Activated CD8-positive, alpha-beta memory T cell treated with anti-CD3 and anti-CD28 coated beads, Interleukin-2, amount 50 U/mL, for 24 hours (primary cell): ENCODE measurements around the gene CALR.
"Not testable (repeated sequence)": the region's sequence is repeated elsewhere in the genome, so short reads cannot be mapped to it uniquely, and the experiment has no call there.

Source experiments
- DNase-seq: peaks from one replicate; pipeline ENCODE4 v3.0.0-alpha.2; 2020; ENCODE audit errors: extremely low read depth

The CALR gene

DNA sequence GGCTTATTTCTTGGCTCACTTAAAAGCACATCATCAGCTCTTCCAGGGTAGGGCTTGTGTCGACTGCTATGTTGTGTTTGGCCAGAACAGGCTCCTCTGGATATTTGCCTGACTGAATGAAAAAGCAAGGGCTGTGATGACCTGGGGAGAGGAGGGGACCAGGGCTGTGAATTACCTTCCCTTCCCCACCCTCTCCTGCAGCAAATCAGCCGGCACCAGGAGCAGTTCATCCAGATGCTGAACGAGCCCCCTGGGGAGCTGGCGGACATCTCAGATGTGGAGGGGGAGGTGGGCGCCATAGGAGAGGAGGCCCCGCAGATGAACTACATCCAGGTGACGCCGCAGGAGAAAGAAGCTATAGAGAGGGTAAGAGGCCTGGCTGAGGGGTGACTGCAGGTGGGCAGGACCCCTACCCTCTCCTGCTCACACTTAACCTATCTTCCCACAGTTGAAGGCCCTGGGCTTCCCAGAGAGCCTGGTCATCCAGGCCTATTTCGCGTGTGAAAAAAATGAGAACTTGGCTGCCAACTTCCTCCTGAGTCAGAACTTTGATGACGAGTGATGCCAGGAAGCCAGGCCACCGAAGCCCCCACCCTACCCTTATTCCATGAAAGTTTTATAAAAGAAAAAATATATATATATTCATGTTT lies 14.2 kb downstream of the CALR start:
- DNase-seq = no peak

DNA sequence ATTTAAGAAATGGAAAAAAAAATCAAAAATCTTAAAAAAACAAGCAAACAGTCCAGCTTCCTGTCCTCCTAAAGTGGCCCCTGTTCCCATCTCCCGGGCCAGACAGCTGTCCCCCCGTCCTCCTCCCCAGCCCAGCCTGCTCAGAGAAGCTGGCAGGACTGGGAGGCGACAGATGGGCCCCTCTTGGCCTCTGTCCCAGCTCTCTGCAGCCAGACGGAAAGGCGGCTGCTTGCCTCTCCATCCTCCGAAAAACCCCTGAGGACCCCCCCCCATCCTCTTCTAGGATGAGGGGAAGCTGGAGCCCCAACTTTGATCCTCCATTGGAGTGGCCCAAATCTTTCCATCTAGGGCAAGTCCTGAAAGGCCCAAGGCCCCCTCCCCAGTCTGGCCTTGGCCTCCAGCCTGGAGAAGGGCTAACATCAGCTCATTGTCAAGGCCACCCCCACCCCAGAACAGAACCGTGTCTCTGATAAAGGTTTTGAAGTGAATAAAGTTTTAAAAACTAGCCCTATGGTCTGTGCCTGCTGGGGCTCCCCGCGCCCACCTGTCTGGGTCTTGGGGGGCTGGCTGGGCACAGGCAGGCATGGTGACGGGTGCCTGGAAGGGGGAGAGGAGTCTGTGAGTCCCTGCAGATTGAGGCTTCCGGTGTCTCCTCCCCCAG lies 14.9 kb downstream of the CALR start:
- DNase-seq = no peak

- DNase-seq = no peak
Observed at GRCh38 chr19:12953799-12954611, 15.6 kb downstream of the CALR start.

DNA sequence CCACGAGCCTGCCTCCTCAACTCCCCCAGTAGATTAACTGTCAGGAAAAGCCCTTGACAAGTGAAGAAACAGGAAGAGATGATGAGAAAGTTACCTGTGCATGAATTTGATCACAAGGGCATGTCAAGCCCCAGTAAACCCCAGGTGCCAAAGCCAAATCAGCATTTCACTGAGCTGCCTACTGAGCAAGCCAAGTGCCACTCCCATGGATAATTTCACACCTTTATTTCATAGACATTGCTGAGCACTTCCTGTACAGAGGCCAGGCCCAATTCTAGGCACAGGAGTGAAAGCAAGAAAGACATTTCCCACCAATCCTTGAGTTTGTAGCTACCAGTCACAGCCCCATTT lies 16.2 kb downstream of the CALR start:
- DNase-seq = no peak

DNA sequence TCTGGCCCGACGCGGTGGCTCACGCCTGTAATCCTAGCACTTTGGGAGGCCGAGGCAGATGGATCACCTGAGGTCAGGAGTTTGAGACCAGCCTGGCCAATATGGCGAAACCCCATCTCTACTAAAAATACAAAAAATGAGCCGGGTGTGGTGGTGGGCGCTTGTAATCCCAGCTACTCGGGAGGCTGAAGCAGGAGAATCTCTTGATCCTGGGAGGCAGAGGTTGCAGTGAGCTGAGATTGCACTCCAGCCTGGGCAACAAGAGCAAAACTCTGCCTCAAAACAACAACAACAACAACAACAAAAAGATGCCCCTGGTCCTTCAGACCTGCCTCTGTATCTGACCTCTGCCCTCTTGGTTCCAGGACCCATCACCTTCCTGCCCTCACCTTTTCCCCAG lies 17.2 kb downstream of the CALR start:
- DNase-seq = not testable (repeated sequence)

- no peak for DNase-seq
Observed at GRCh38 chr19:12955996-12956395, 17.6 kb downstream of the CALR start.

- no peak for DNase-seq
Observed at GRCh38 chr19:12956446-12957388, 18.3 kb downstream of the CALR start, which contains the start of gene GADD45GIP1. GADD45GIP1 (minus strand) TSS chr19:12957223; CDS start chr19:12957212, 11 bp downstream.

GRCh38 chr19:12957389-12957952 lies 19.1 kb downstream of the CALR start:
- DNase-seq = not testable (repeated sequence)

DNA sequence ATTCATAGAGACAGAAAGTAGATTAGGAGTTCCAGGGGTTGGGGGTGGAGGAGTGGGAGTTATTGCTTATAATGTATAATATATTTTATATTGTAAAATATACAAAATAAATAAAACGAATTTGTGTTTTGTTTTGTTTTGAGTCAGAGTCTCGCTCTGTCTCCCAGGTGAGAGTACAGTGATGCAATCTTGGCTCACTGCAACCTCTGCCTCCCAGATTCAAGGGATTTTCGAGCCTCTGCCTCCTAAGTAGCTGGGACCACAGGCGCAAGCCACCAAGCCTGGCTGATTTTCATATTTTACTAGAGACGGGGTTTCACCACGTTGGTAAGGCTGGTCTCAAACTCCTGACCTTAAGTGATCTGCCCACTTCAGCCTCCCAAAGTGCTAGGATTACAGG lies 21.1 kb downstream of the CALR start:
- no peak for DNase-seq

DNA sequence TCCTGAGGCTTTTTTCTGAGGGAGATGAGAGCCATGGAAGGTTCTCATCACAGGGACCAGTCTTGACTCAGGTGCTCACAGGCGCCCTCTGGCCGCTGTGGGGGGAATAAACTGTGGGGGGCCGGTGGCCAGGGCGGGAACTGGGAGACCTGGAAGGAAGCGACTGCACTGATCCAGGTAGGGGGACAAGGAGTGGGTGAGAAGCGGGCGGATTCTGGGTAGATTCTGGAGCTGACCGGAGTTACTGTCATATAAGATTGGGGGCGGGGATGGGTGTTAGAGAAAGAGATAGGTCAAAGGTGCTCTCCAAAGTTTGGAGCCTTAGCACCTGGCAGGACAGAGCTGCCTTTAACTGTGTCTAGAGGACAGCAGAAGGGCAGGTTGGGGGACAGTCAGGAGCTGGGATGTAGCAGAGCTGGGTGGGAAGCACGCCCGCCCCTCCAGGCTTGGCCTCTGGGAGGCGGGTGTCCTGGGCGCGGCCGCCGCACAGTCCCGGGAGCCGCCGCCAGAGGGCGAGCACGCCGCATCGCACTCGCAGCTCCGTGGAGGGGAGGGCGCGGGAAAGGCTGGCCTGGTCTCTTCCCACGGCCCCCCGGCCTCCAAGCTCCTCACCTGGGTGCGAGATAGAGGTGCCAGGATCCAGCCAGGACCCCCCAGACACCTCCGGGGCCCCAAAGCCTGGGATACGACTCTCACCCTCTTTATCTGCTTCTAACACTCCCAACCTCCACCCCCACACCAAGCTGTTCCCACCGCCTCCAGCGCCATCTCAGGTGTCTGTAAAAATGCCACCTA lies 26.8 kb downstream of the CALR start:
- no peak for DNase-seq

- no peak for DNase-seq
Observed at GRCh38 chr19:12965812-12966135, 27.4 kb downstream of the CALR start.

DNA sequence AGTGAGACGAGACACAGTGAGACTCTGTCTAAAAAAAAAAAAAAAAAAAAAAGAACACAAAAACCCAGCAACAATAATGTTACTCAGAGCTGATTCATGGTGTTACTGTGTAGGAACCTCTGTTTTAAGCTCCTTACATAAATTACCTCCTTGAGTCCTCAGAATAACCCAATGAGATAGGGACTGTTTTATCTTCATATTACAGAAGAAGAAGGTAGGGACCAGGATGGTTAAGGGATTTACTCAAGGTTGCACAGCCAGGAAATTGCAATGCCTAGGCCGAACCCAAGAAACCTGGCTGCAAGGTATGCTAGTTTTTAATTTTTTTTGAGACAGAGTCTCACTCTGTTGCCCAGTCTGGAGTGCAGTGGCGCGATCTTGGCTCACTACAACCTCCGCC lies 29.5 kb downstream of the CALR start:
- no peak for DNase-seq

GRCh38 chr19:12969292-12969988 lies 31.0 kb downstream of the CALR start, which contains the start of gene DAND5:
DAND5 (plus strand) TSS chr19:12969576; CDS start chr19:12969661, 85 bp downstream.
- no peak for DNase-seq

DNA sequence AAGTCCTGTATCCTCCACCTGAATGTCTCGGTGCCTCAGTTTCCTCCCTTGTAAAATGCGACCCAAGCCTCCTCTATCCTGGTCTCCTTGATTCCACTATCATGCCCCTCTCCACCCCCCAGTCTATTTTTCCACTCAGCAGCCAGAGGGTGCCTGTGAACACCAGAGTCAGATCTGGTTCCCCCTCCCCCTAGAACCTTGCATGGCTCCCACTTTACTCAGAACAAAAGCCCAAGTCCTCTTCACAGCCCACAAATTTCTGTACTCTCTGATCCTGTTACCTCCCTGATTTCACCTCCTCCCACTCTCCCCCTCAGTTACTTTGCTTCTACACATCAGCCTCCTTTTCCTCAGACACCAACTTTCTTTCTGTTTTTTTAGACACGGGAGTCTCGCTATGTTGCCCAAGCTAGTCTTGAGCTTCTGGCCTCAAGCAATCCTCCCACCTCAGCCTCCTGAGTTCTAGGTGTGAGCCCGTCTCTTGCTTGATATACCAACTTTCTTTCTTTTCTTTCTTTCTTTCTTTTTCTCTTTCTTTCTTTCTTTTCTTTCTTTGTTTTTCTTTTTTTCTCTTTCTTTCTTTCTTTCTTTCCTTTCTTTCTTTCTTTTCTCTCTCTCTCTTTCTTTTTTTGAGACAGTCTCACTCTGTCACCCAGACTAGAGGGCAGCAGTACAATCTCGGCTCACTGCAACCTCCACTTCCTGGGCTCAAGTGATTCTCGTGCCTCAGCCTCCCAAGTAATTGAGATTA lies 31.8 kb downstream of the CALR start:
- no peak for DNase-seq

- no peak for DNase-seq
Observed at GRCh38 chr19:12973236-12973635, 34.8 kb downstream of the CALR start.

DNA sequence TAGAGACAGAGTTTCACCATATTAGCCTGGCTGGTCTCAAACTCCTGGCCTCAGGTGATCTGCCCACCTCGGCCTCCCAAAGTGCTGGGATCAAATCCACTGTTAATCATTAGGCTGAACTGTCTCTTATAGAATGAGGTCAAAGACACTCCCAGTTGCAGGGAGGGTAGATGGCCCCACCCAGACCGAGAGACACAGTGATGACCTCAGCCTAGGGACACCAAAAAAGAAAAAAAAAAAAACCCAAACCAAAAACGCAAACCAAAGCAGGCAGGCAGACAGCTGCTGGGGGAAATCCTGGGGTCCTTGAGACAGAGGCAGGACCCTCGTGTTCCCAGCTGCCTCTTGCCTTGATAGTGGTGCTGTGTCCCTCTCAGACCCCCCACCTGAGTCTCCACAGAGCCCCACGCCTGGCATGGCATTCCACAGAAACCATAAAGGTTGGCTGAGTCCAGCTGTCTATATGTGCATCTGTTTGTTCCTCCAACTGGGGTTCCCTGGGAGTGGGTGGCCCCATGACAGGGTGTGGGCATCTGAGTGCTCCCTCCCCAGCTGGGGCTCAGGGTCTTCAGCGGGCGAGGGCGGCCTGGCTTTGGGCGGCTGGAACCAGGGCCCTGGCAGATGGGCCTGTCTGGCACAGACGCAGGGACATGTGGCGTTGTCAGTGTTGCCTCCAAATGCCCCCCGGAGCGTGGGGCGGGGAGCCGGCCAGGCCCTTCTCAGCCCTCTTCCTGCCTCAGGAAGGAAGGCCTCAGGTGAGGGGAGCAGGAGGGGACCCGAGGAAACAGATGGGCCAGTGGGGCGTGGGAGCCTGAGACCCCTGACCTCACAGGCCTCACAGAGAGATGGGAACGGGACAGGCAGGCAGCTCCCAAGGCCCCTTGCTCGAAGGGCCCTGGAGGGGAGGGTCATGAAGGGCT lies 36.2 kb downstream of the CALR start:
- no peak for DNase-seq

DNA sequence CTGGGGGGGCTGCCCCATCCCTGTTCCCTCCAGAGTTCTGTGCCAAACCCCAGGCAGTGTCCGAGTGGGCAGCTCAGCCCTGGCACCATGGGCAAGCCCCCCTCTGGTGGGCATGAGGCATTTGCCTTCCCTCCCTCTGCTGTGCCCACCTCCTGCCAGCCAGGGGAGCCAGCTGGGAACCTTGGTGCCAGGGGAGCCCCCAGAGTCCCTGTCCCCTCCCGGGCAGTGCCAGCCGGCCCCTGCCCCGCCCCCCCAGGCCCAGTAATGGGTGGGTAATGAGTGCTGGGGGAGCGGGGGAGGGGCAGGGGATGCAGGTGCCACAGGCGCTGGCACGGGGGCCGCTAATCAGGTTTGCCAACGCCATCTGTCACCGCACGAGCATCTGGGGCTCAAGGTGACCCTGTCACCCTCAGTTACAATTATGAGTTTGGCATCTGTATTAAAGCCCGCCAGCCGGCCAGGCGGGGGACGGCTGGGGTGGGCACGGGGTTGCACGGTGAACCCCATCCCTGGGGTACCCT lies 36.9 kb downstream of the CALR start:
- DNase-seq = no peak

DNA sequence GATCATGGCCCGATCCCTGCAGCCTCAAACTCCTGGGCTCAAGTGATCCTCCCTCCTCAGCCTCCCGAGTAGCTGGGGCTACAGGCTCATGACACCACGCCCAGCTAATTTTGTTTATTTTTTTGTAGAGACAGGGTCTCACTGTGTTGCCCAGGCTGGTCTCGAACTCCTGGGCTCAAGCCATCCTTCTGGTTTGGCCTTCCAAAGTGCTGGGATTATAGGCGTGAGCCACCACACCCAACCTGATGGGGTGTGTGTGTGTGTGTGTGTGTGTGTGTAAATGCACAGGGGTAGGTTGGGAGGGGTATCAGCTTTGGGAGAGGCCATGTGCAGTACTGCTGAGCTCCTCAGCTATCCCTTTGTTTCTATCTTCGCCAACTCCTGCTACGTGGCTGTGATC lies 37.7 kb downstream of the CALR start:
- not testable (repeated sequence) for DNase-seq
